ENCODE measurements around the gene PIAS4.

The PIAS4 gene

GRCh38 chr19:4019578-4019977, 12.0 kb downstream of the PIAS4 start:
- no peak for DNase-seq (ENCODE audit: low read depth in 2 of 2)

- DNase-seq (ENCODE audit: low read depth in 2 of 2), result no peak
Measured at GRCh38 chr19:4023600-4024398, 16.3 kb downstream of the PIAS4 start.

- DNase-seq (ENCODE audit: low read depth in 2 of 2), result no peak
Measured at GRCh38 chr19:4025317-4025716, 17.8 kb downstream of the PIAS4 start.

- no peak for DNase-seq (ENCODE audit: low read depth in 2 of 2)
Measured at GRCh38 chr19:4027146-4027545, 19.6 kb downstream of the PIAS4 start.

DNA sequence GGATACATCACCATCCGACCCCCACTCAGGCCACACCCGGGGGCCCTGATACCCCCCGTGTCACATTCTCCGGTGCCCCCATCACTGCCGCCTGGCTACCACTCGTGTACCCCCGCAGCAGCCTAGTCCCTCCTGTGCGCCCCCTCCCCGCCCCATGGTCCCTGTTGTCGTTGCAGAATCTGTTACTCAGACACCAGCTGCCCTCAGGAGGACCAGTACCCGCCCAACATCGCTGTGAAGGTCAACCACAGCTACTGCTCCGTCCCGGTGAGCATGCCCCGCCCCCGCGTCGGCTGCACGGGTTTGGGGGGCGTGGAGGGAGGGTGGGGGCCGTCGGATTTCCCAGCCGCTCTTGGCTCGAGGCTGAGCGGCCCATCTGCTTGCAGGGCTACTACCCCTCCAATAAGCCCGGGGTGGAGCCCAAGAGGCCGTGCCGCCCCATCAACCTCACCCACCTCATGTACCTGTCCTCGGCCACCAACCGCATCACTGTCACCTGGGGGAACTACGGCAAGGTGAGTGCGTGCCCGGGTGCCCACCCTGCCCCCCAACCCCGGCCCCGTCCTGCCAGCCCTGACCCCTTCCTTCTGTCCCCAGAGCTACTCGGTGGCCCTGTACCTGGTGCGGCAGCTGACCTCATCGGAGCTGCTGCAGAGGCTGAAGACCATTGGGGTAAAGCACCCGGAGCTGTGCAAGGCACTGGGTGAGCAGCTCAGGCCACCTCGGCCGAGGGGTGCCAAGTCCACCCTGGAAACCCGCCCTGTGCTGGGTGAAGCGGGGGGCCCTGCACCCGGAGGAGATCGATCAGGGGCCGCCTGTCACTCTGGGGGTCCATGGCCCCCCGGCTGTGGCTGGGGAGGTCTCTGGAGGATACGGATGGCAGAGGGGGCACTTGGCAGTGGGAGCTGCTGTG, 21.1 kb downstream of the PIAS4 start:
- no peak for DNase-seq (ENCODE audit: low read depth in 2 of 2)

DNA sequence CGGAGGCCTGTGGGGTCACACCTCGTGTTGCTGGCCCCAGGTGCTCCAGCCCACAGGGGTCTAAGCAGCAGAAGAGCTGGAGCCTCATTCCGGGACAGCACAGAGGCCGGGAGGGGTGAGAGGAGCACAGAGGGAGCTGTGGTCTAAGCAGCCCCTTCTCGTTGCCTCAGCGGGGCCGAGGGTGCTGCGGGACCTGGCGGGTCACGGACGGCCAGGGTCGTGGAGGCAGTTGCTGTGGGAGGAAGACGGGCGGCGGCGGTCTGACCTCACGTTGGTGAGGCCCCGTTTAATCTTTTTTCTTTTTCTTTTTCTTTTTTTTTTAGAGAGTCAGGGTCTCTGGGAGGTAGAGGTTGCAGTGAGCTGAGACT, 21.7 kb downstream of the PIAS4 start:
- no peak for DNase-seq (ENCODE audit: low read depth in 2 of 2)

DNA sequence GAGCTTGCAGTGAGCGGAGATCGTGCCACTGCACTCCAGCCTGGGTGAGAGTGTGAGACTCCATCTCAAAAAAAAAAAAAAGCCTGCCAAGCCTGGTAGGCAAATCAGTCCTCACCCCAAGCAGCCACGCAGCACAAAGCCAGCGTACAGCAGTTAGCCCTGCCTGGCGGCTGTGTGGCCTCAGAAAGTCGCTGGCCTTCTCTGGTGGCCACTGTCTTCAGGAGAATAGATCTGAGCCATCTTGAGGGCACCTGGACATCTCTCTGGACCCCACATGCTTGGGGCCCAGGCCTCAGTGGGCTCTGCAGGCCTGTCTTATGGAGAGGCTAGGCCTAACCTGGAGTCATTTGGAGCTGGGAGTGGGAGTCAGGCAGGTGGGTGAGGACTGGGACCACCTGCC, 23.0 kb downstream of the PIAS4 start:
- no peak for DNase-seq (ENCODE audit: low read depth in 2 of 2)

GRCh38 chr19:4030981-4031380, 23.4 kb downstream of the PIAS4 start:
- DNase-seq (ENCODE audit: low read depth in 2 of 2), result no peak

GRCh38 chr19:4031420-4031819, 23.9 kb downstream of the PIAS4 start:
- no peak for DNase-seq (ENCODE audit: low read depth in 2 of 2)

DNA sequence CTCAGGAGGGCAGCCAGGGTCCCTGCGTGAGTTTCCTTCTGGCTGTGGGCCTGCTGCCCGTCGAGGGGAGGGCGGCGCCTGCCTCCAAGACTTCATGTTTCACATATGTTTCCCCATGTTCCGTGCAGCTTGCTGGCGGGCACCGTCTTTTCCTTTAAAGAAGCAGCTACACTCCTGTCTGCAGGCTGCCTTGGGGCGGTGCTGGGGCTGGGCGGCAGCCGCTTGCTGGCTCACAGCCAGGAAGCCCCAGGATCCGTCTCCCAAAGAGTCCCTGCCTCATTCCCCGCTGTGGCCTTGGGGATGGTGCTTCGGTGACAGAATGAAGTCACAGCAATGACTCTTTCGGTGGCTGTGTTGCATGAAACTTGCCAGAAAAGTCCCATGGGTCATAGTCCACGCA, 24.9 kb downstream of the PIAS4 start:
- DNase-seq (ENCODE audit: low read depth in 2 of 2), result no peak

DNA sequence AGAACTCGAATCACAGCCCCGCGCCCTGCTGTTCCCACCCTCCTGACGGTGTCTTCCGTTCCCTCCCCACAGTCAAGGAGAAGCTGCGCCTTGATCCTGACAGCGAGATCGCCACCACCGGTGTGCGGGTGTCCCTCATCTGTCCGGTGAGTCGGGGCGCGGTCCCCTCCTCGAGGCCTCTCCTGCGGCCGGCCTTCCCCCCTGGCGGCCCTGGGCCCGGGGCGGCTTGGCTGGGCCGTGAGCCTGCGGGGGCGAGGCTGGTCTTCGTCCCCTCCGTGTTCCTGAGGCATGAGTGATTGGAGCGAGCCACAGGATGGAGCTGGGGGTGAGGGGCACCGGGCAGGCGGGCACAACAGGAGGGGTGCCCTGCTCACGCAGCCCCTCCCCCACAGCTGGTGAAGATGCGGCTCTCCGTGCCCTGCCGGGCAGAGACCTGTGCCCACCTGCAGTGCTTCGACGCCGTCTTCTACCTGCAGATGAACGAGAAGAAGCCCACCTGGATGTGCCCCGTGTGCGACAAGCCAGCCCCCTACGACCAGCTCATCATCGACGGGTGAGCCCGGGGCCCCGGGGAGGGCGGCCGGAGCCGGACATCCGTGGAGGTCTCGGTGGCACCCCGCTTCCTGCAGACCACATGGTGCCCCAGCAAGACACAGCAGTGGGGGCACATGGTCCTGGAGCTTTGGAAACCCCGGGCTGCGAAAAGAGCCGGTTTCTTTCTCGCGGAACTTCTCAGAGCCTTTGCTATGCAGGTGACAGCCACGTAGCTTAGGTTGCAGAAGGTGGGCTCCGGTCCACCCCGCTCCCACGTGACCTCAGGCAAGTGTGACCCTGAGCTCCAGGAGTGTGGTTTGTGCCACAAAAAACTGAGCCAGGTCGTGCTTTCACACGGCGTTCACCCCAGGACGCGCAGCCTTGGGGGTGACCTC, 25.8 kb downstream of the PIAS4 start:
- no peak for DNase-seq (ENCODE audit: low read depth in 2 of 2)

GRCh38 chr19:4034048-4035017, 26.8 kb downstream of the PIAS4 start:
- no peak for DNase-seq (ENCODE audit: low read depth in 2 of 2)

- no peak for DNase-seq (ENCODE audit: low read depth in 2 of 2)
Measured at GRCh38 chr19:4035018-4035566, 27.6 kb downstream of the PIAS4 start.

- DNase-seq (ENCODE audit: low read depth in 2 of 2), result no peak
Measured at GRCh38 chr19:4035582-4035981, 28.0 kb downstream of the PIAS4 start.

DNA sequence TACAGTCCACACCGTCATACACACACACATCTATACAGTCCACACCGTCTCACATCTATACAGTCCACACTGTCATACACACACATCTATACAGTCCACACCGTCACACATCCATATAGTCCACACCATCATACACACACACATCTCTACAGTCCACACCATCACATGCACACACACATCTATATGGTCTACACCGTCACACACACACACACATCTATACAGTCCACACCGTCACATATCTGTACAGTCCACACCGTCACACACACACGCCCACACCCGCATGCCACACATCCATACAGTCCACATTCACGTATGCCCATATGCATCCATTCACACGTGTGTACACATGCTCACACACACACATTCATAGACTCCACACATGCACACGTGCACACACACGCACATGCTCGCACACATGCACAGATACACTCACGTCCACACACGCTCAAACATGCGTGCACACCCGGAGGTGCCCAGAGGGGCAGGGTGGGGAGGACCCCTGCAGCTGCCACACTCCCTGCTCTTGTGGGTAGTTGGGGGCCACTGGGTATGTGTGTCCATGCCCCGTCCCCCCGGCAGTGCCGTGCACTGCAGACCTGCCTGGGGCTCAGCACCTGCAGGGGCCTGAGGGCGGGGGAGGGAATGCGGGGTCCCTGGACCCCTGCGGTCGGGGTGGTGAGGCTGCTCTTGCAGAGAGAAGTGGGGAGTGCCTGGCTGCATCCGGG, 29.2 kb downstream of the PIAS4 start:
- DNase-seq (ENCODE audit: low read depth in 2 of 2), result no peak

- DNase-seq (ENCODE audit: low read depth in 2 of 2), result no peak
Measured at GRCh38 chr19:4037301-4037949, 29.9 kb downstream of the PIAS4 start.

DNA sequence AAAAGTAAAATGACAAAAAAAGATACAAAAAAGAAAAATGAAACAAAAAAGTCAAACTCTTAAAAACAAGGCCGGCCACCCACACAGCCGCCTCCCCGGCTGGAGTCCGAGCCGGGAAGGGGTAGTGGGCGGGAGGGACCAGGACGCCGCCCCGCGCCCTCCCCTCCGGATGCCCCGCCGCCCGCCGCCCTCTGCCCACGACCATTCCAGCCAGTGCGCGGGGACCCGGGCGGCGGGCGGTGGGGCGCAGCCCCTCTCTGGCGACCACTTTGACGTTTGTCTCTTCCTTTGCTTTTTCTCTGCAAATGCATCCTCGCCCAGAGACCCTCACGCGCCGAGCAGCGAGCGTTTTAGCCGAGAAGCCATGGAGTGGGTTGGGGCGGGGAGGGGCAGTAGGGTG, 30.5 kb downstream of the PIAS4 start:
- DNase-seq (ENCODE audit: low read depth in 2 of 2), result no peak

- DNase-seq (ENCODE audit: low read depth in 2 of 2), result no peak
Measured at GRCh38 chr19:4038661-4039423, 31.3 kb downstream of the PIAS4 start.
